ENCODE data around the gene HSPG2. TPM values are rescaled to one million over a fixed set of nuclear protein-coding genes. Genes with fewer than 3 reads are reported as not detected.

Gene HSPG2
- polyA plus RNA-seq, 2 donors, result 37.6 to 55.0 TPM

DNA sequence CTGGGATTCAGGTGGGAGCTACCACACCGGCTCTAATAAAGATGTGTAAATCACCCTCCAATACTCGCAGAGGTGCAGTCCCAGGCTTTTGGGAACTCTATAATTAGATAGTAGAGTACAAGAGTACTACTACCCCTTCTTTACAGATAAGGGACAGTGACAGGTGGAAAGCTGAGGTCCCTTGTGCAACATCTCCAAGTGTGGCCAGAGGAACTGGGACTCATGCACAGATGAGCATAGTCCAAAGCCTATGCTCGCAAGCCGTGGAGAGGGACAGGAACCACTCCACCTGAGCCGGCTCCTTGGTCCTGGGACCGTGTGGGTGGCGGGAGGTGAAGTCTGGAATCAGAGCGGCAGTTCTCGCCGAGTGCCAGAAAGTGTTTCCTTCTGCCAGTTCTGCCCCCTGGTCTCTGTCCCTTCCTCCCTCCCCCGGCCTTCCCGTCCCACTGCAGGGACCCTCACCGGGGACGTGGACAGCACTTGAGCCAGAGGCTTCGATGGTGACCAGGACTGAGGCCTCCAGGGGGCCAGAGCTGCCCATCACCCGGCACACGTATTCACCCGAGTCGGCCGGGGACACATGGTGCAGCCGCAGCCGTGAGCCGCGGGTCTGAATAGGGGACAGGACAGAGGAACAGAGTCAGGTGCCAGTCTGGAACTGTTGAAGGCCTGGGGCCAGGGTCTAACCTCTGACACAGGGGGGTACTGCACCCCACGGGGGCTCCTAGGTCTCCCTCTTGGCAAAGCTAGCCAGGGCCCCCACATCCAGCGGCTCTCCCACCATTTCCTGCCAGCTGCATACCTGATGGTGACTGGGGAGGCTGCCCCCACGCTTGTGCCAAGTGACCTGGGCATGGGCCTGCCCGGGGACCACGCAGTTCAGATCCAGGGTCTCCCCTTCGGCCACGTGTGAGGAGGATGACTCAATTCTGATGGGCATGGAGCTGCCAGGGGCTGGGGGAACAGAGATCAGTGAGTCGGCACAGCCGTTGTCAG lies 91.2 kb downstream of the HSPG2 start:
- Histone ChIP-seq H3K27ac (ENCODE audit: low read depth in 2 of 2, low read length in 1 of 2) (no peak overlapping the region), H3K27me3 (ENCODE audit: control insufficient read depth in 1 of 2, insufficient read depth in 2 of 2, low read length in 2 of 2) (no peaks in the 10 kb centered on the region), H3K36me3 (ENCODE audit: control insufficient read depth in 2 of 2, insufficient read depth in 2 of 2, low read length in 1 of 2) (peaks cover 30 to 64% of the 10 kb centered on the region in 2 donors), H3K4me3 (ENCODE audit: low read depth in 1 of 2, low read length in 2 of 2) (no peak overlapping the region), H3K4me1 (ENCODE audit: control insufficient read depth in 2 of 2, insufficient read depth in 2 of 2, low read length in 1 of 2) (peaks cover 0 to 7% of the 10 kb centered on the region in 2 donors), H3K9me3 (ENCODE audit: control insufficient read depth in 2 of 2, insufficient read depth in 1 of 2, low read depth in 1 of 2, low read length in 1 of 2) (no peaks in the 10 kb centered on the region)
- WGBS, 2 donors, result 91% methylated on average over 33 of the region's 33 CpGs

DNA sequence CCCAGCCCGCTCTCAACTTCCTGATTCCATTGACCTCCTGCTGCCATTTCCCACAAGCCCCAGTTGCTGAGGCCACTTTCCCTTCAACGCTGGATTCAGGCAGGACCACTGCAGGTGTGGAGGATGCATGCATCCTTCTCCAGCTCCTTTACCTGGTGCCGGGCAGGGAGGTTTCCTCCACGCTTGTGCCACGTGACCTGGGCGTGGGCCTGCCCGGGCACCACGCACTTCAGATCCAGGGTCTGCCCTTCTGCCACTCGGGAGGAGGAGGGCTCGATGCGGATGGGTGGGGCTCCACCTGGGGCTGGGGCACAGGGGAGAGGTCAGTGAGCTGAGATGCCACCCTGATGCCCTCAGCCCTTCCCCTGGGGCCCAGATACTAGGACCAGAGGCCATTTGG lies 93.1 kb downstream of the HSPG2 start:
- Histone ChIP-seq H3K4me1 (ENCODE audit: control insufficient read depth in 2 of 2, insufficient read depth in 2 of 2, low read length in 1 of 2) (peaks cover 0 to 7% of the 10 kb centered on the region in 2 donors), H3K4me3 (ENCODE audit: low read depth in 1 of 2, low read length in 2 of 2) (no peak overlapping the region), H3K9me3 (ENCODE audit: control insufficient read depth in 2 of 2, insufficient read depth in 1 of 2, low read depth in 1 of 2, low read length in 1 of 2) (no peaks in the 10 kb centered on the region), H3K27me3 (ENCODE audit: control insufficient read depth in 1 of 2, insufficient read depth in 2 of 2, low read length in 2 of 2) (no peaks in the 10 kb centered on the region), H3K27ac (ENCODE audit: low read depth in 2 of 2, low read length in 1 of 2) (no peak overlapping the region), H3K36me3 (ENCODE audit: control insufficient read depth in 2 of 2, insufficient read depth in 2 of 2, low read length in 1 of 2) (peaks cover 29 to 66% of the 10 kb centered on the region in 2 donors)
- WGBS, 2 donors, result 75 to 83% methylated on average over 11 of the region's 11 CpGs

- H3K27ac ChIP-seq (ENCODE audit: low read depth in 2 of 2, low read length in 1 of 2), result no peak overlapping the region
- peaks cover 0 to 3% of the 10 kb centered on the region in 2 donors for H3K9me3 ChIP-seq (ENCODE audit: control insufficient read depth in 2 of 2, insufficient read depth in 1 of 2, low read depth in 1 of 2, low read length in 1 of 2)
- 92 to 93% methylated on average over 13 of the region's 13 CpGs for WGBS, 2 donors
- no peaks in the 10 kb centered on the region for H3K27me3 ChIP-seq (ENCODE audit: control insufficient read depth in 1 of 2, insufficient read depth in 2 of 2, low read length in 2 of 2)
- peaks cover 24 to 67% of the 10 kb centered on the region in 2 donors for H3K36me3 ChIP-seq (ENCODE audit: control insufficient read depth in 2 of 2, insufficient read depth in 2 of 2, low read length in 1 of 2)
- H3K4me1 ChIP-seq (ENCODE audit: control insufficient read depth in 2 of 2, insufficient read depth in 2 of 2, low read length in 1 of 2), result peaks cover 0 to 7% of the 10 kb centered on the region in 2 donors
- H3K4me3 ChIP-seq (ENCODE audit: low read depth in 1 of 2, low read length in 2 of 2), result no peak overlapping the region
These were observed 93.9 kb downstream of the HSPG2 start for GRCh38 chr1:21843208-21843607.

DNA sequence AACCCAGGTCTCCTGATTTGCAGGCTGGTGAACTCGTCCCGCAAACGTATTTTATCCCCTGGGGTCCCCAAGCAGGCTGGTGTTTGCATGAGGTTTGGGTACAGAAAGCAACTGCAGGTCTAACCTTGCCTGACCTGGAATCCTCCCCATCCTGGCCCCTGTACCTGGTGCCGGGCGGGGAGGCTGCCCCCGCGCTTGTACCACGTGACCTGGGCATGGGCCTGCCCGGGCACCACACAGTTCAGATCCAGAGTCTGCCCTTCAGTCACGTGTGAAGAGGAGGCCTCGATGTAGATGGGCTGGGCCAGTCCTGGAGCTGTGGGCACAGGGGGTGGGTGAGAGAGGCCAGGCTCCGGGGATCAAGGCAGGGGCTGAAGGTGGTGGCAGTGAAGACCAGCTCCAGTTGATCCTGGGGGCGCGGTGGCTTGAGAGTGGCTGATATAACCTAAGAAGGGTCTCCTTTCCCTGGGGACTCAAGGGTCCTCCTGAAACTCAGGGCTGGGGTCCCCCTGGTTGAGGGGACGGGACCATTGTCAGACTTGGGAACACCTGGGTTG lies 94.4 kb downstream of the HSPG2 start:
- Histone ChIP-seq H3K27me3 (ENCODE audit: control insufficient read depth in 1 of 2, insufficient read depth in 2 of 2, low read length in 2 of 2) (no peaks in the 10 kb centered on the region), H3K4me3 (ENCODE audit: low read depth in 1 of 2, low read length in 2 of 2) (no peak overlapping the region), H3K9me3 (ENCODE audit: control insufficient read depth in 2 of 2, insufficient read depth in 1 of 2, low read depth in 1 of 2, low read length in 1 of 2) (peaks cover 0 to 3% of the 10 kb centered on the region in 2 donors), H3K27ac (ENCODE audit: low read depth in 2 of 2, low read length in 1 of 2) (no peak overlapping the region), H3K36me3 (ENCODE audit: control insufficient read depth in 2 of 2, insufficient read depth in 2 of 2, low read length in 1 of 2) (peaks cover 24 to 64% of the 10 kb centered on the region in 2 donors), H3K4me1 (ENCODE audit: control insufficient read depth in 2 of 2, insufficient read depth in 2 of 2, low read length in 1 of 2) (peaks cover 0 to 7% of the 10 kb centered on the region in 2 donors)
- 60 to 74% methylated on average over 15 of the region's 15 CpGs for WGBS, 2 donors

DNA sequence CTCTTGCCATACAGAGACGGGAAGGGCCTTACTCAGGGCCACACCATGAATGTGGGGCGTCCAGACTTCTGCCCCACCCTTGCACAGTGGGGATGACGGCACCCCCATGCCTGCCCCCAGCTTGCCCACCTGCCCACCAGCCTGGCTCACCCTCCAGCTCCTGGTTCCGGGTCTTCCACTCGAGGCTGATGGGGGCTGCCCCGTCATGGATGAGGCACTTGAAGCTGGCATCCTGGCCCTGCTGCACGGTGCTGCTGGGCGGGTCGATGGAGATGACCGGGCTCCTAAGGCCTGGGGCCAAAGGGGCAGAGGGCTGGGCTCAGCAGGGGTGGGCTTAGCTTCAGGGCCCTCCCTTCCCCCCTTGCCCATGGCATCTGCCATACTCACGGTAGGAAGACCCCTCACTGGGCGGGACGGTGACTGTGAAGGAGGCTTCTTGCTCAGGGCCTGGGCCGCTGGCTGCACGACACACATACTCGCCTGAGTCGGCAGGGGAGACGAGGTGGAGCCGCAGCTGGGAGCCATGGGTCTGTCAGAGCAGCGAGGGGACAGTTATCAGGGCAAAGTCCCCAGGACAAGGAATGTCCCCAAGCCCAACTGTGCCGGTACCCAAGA lies 95.2 kb downstream of the HSPG2 start:
- Histone ChIP-seq H3K9me3 (ENCODE audit: control insufficient read depth in 2 of 2, insufficient read depth in 1 of 2, low read depth in 1 of 2, low read length in 1 of 2) (peaks cover 0 to 3% of the 10 kb centered on the region in 2 donors), H3K4me3 (ENCODE audit: low read depth in 1 of 2, low read length in 2 of 2) (no peak overlapping the region), H3K4me1 (ENCODE audit: control insufficient read depth in 2 of 2, insufficient read depth in 2 of 2, low read length in 1 of 2) (peaks cover 0 to 7% of the 10 kb centered on the region in 2 donors), H3K36me3 (ENCODE audit: control insufficient read depth in 2 of 2, insufficient read depth in 2 of 2, low read length in 1 of 2) (peaks cover 18 to 59% of the 10 kb centered on the region in 2 donors), H3K27ac (ENCODE audit: low read depth in 2 of 2, low read length in 1 of 2) (no peak overlapping the region), H3K27me3 (ENCODE audit: control insufficient read depth in 1 of 2, insufficient read depth in 2 of 2, low read length in 2 of 2) (no peaks in the 10 kb centered on the region)
- 85 to 86% methylated on average over 21 of the region's 21 CpGs for WGBS, 2 donors

GRCh38 chr1:21840981-21841380 lies 96.1 kb downstream of the HSPG2 start:
- H3K4me1 ChIP-seq (ENCODE audit: control insufficient read depth in 2 of 2, insufficient read depth in 2 of 2, low read length in 1 of 2), result peaks cover 0 to 7% of the 10 kb centered on the region in 2 donors
- H3K27ac ChIP-seq (ENCODE audit: low read depth in 2 of 2, low read length in 1 of 2), result no peak overlapping the region
- H3K36me3 ChIP-seq (ENCODE audit: control insufficient read depth in 2 of 2, insufficient read depth in 2 of 2, low read length in 1 of 2), result peaks cover 19 to 62% of the 10 kb centered on the region in 2 donors
- H3K27me3 ChIP-seq (ENCODE audit: control insufficient read depth in 1 of 2, insufficient read depth in 2 of 2, low read length in 2 of 2), result no peaks in the 10 kb centered on the region
- 90% methylated on average over 13 of the region's 13 CpGs for WGBS, 2 donors
- peaks cover 0 to 3% of the 10 kb centered on the region in 2 donors for H3K9me3 ChIP-seq (ENCODE audit: control insufficient read depth in 2 of 2, insufficient read depth in 1 of 2, low read depth in 1 of 2, low read length in 1 of 2)
- no peak overlapping the region for H3K4me3 ChIP-seq (ENCODE audit: low read depth in 1 of 2, low read length in 2 of 2)

GRCh38 chr1:21839337-21840037 lies 97.6 kb downstream of the HSPG2 start:
- peaks cover 1 to 6% of the 10 kb centered on the region in 2 donors for H3K9me3 ChIP-seq (ENCODE audit: control insufficient read depth in 2 of 2, insufficient read depth in 1 of 2, low read depth in 1 of 2, low read length in 1 of 2)
- peaks cover 28 to 65% of the 10 kb centered on the region in 2 donors for H3K36me3 ChIP-seq (ENCODE audit: control insufficient read depth in 2 of 2, insufficient read depth in 2 of 2, low read length in 1 of 2)
- H3K27ac ChIP-seq (ENCODE audit: low read depth in 2 of 2, low read length in 1 of 2), result no peak overlapping the region
- WGBS, 2 donors, result 82 to 90% methylated on average over 19 of the region's 19 CpGs
- peaks cover 0 to 7% of the 10 kb centered on the region in 2 donors for H3K4me1 ChIP-seq (ENCODE audit: control insufficient read depth in 2 of 2, insufficient read depth in 2 of 2, low read length in 1 of 2)
- no peaks in the 10 kb centered on the region for H3K27me3 ChIP-seq (ENCODE audit: control insufficient read depth in 1 of 2, insufficient read depth in 2 of 2, low read length in 2 of 2)
- H3K4me3 ChIP-seq (ENCODE audit: low read depth in 1 of 2, low read length in 2 of 2), result no peak overlapping the region

DNA sequence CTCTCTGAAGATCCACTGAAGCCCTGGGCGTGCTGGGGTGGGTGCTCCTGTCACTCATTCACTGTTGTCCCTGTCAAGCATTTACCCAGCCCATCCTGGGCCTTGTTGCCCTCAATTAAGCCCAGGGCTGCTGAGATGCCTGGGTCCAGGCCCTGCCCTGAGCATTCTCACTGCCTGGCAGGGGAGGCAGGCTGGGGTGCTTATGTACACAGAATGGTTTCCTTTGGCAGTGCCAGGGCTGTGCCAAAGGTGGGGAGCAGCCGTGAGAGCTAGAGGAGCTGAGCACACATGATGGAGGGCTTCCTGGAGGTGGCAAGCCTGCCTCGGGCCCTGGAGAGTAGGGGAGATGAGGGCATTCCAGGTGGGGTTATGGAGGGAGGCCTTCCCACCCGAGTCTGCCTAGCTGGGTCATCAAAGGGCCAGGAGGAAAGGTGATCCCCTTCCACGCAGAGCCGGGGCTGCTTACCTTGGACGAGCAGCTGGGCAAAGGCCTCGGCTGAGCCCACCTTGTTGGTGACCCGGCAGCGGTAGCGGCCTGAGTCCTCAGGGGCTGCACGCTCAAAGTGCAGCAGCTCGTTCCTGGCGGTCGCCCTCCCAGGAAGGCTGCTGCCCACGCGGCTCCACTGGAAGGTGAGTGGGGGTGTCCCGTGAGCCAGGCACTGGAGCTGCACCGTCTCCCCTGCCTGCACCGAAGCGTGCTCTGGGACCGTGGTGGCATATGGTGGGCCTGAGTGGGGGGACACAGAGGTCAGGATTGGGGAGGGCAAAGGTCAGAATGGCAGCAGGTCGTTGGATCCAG lies 98.6 kb downstream of the HSPG2 start:
- Histone ChIP-seq H3K27me3 (ENCODE audit: control insufficient read depth in 1 of 2, insufficient read depth in 2 of 2, low read length in 2 of 2) (no peaks in the 10 kb centered on the region), H3K36me3 (ENCODE audit: control insufficient read depth in 2 of 2, insufficient read depth in 2 of 2, low read length in 1 of 2) (peaks cover 36 to 69% of the 10 kb centered on the region in 2 donors), H3K4me3 (ENCODE audit: low read depth in 1 of 2, low read length in 2 of 2) (no peak overlapping the region), H3K4me1 (ENCODE audit: control insufficient read depth in 2 of 2, insufficient read depth in 2 of 2, low read length in 1 of 2) (peaks cover 0 to 7% of the 10 kb centered on the region in 2 donors), H3K27ac (ENCODE audit: low read depth in 2 of 2, low read length in 1 of 2) (no peak overlapping the region), H3K9me3 (ENCODE audit: control insufficient read depth in 2 of 2, insufficient read depth in 1 of 2, low read depth in 1 of 2, low read length in 1 of 2) (peaks cover 3 to 9% of the 10 kb centered on the region in 2 donors)
- WGBS, 2 donors, result 87 to 88% methylated on average over 22 to 23 of the region's 23 CpGs

Measured in esophagus (tissue), 2 donors.